Measurements from ENCODE around the gene ZEB2. TPM values are rescaled to one million over a fixed set of nuclear protein-coding genes. Genes with fewer than 3 reads are reported as not detected.
A peak's percentile ranks its signal among the peaks of the same experiment; 100 is the strongest.

The ZEB2 gene
- total RNA-seq, 1 donor from 2014 or later, result 95.4 TPM

DNA sequence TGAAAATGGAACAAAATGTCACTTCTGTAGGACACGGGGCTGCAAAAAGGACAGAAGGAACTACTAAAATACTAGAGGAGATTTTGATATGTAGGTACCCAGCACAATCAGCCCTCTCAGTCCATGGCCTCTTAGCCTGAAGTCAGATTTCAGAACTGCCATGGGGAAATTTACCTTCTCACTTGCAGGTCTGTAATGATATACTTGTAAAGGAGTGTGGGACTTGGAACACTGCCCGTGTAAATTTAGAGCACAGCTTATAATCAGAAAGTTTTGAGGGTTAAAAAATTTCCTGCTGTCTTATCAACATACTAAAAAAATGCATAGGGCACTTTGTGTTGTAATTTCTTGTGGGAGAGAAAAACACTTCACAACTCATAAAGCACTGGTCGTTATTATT, 60.6 kb downstream of the ZEB2 start:
- TF ChIP-seq, protein P1, sequence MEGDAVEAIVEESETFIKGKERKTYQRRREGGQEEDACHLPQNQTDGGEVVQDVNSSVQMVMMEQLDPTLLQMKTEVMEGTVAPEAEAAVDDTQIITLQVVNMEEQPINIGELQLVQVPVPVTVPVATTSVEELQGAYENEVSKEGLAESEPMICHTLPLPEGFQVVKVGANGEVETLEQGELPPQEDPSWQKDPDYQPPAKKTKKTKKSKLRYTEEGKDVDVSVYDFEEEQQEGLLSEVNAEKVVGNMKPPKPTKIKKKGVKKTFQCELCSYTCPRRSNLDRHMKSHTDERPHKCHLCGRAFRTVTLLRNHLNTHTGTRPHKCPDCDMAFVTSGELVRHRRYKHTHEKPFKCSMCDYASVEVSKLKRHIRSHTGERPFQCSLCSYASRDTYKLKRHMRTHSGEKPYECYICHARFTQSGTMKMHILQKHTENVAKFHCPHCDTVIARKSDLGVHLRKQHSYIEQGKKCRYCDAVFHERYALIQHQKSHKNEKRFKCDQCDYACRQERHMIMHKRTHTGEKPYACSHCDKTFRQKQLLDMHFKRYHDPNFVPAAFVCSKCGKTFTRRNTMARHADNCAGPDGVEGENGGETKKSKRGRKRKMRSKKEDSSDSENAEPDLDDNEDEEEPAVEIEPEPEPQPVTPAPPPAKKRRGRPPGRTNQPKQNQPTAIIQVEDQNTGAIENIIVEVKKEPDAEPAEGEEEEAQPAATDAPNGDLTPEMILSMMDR (IDR thresholded peaks at IDR 0.05), result no peak
- H3K4me1 Mint-ChIP-seq (ENCODE audit: low read depth), result peaks cover 72% of the 10 kb centered on the region
- no peak for DNase-seq (ENCODE audit: low spot score)
- H3K9me3 Mint-ChIP-seq (ENCODE audit: low read depth), result no peaks in the 10 kb centered on the region
- H3K27ac Mint-ChIP-seq (ENCODE audit: unreplicated experiment), result no peak overlapping the region
- no peak overlapping the region for H3K4me3 Mint-ChIP-seq (ENCODE audit: unreplicated experiment)
- peaks cover 9% of the 10 kb centered on the region for H3K36me3 Mint-ChIP-seq (ENCODE audit: low read depth)
- no peaks in the 10 kb centered on the region for H3K27me3 Mint-ChIP-seq (ENCODE audit: low read depth)

DNA sequence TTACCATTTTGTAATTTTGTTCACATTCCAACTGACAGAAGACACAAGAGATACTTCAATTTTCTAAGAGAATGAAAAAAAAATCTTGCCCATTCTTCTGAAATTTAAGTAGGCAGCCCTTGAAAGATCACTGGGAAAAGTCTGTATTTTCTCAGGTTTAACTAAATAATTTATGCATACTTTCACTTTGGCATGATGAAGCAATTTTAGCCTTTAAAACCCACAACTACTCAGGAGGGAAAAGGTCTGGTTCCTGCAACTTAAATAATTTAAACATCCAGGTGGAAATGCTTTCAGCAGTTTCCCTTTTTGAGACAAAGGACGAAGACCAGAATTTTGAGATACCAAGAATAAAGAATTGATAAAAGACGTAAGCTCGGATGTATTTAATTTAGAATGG, 61.4 kb downstream of the ZEB2 start:
- no peak overlapping the region for H3K27ac Mint-ChIP-seq (ENCODE audit: unreplicated experiment)
- H3K4me1 Mint-ChIP-seq (ENCODE audit: low read depth), result peaks cover 77% of the 10 kb centered on the region
- no peak for DNase-seq (ENCODE audit: low spot score)
- peaks cover 5% of the 10 kb centered on the region for H3K36me3 Mint-ChIP-seq (ENCODE audit: low read depth)
- no peaks in the 10 kb centered on the region for H3K27me3 Mint-ChIP-seq (ENCODE audit: low read depth)
- TF ChIP-seq, protein P1 (IDR thresholded peaks at IDR 0.05), result no peak
- no peaks in the 10 kb centered on the region for H3K9me3 Mint-ChIP-seq (ENCODE audit: low read depth)
- no peak overlapping the region for H3K4me3 Mint-ChIP-seq (ENCODE audit: unreplicated experiment)

DNA sequence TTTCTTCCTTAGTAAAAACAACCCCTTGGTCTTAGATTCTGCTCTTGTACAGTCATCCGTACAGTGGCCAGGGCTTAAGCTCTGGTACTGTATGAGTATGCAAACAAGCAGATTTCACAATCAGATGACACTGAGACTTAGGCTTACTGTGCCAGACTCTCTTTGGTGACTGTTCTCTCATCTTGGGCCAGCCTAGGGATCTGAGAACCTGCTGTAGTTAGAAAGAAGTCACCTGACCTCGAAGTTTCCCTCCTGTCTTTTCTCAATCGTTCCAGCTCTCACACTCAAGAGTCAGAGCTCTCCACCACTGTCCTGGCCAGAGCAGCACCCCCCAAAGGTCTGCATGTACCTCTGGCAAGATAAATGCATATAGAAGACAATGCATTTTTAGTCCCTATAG, 63.2 kb downstream of the ZEB2 start:
- Mint-ChIP-seq H3K4me3 (ENCODE audit: unreplicated experiment) (no peak overlapping the region), H3K27me3 (ENCODE audit: low read depth) (no peaks in the 10 kb centered on the region), H3K36me3 (ENCODE audit: low read depth) (peaks cover 4% of the 10 kb centered on the region), H3K4me1 (ENCODE audit: low read depth) (peaks cover 93% of the 10 kb centered on the region), H3K9me3 (ENCODE audit: low read depth) (no peaks in the 10 kb centered on the region), H3K27ac (ENCODE audit: unreplicated experiment) (peak overlapping the region; percentile 73)
- DNase-seq (ENCODE audit: low spot score), result no peak
- TF ChIP-seq, protein P1 (IDR thresholded peaks at IDR 0.05), result no peak

DNA sequence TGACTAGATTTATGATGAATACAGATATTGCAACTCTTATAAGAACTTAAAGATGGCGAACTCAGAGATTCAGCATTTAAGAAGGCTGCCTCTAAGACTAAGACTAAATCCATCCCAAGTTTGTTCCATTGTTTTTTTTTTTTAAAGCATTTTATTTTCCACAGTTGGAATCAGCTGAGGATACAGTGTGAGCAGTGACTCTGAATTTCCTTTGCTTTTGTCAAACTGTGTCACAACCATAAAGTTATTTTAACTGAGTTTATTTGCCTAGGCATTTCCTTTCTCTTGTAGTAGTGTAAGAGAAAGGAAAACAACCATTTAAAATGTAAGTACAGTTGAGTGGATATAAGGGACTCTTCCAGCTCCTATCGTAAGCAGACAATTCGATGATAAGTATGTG, 63.9 kb downstream of the ZEB2 start:
- Mint-ChIP-seq H3K4me1 (ENCODE audit: low read depth) (peaks cover 87% of the 10 kb centered on the region), H3K27ac (ENCODE audit: unreplicated experiment) (peak overlapping the region; percentile 46), H3K27me3 (ENCODE audit: low read depth) (no peaks in the 10 kb centered on the region), H3K4me3 (ENCODE audit: unreplicated experiment) (no peak overlapping the region), H3K36me3 (ENCODE audit: low read depth) (peaks cover 4% of the 10 kb centered on the region), H3K9me3 (ENCODE audit: low read depth) (no peaks in the 10 kb centered on the region)
- TF ChIP-seq, protein P1 (IDR thresholded peaks at IDR 0.05), result no peak
- no peak for DNase-seq (ENCODE audit: low spot score)

DNA sequence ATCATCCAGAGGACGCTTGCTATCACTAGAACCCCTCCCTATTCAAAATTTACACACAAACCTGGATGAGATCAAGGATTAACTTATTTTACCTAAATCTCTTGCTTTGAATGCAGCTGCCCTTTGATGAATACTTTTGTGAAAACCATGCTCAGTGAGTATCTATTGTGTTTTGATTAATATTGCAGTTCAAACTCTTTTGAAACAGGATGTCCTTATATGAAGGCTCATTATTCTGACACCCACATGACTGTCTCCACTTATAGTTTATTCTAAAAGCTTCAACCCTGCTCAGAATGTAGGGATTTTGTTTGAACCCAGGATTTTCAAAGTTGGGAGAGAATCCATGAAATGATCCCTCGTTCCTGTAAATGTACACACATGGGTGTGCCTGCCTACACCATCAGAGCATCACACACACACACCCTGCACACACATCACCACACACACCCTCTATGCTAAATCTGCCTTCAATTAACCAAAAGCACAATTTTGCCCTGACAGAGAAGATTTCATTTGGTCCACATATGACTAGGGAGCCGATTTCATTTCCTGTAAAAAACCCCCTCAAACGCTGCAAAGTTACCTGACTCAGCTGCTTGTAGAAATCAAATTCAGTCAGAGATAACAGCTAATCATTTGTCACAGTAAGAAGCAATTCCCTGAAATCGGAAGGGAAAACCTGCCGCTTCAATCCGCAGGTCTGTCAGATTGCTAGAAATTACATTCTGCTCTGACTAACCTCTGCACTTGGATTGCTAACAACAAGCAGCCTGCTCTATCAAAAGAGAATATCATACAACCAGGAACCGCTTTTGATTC, 65.2 kb downstream of the ZEB2 start:
- H3K4me3 Mint-ChIP-seq (ENCODE audit: unreplicated experiment), result no peak overlapping the region
- H3K4me1 Mint-ChIP-seq (ENCODE audit: low read depth), result peaks cover 78% of the 10 kb centered on the region
- H3K27me3 Mint-ChIP-seq (ENCODE audit: low read depth), result no peaks in the 10 kb centered on the region
- peaks cover under 1% of the 10 kb centered on the region for H3K36me3 Mint-ChIP-seq (ENCODE audit: low read depth)
- TF ChIP-seq, protein P1 (IDR thresholded peaks at IDR 0.05), result no peak
- no peak for DNase-seq (ENCODE audit: low spot score)
- no peak overlapping the region for H3K27ac Mint-ChIP-seq (ENCODE audit: unreplicated experiment)
- no peaks in the 10 kb centered on the region for H3K9me3 Mint-ChIP-seq (ENCODE audit: low read depth)
